Neutrophil (primary cell): ENCODE data around the gene CCDC74A.
"Not testable (repeated sequence)": the region's sequence is repeated elsewhere in the genome, so short reads cannot be mapped to it uniquely, and the experiment has no call there.

Experiments
- H3K27ac ChIP-seq: fragments of 200-600 bp; sonication (generic); 2 replicates; pipeline ENCODE4 v1.5.1; 2016; ENCODE audit warnings: mild to moderate bottlenecking, moderate library complexity
- H3K27me3 ChIP-seq: fragments of 200-600 bp; sonication (generic); 2 replicates; pipeline ENCODE4 v1.6.0; 2016; ENCODE audit warnings: mild to moderate bottlenecking
- H3K36me3 ChIP-seq: fragments of 200-600 bp; sonication (generic); 2 replicates; pipeline ENCODE4 v1.5.1; 2017
- H3K4me1 ChIP-seq, 2 experiments: fragments of 200-600 bp in 1 of 2; sonication (generic) in 1 of 2; 1 replicate in 1 of 2; 2 replicates in 1 of 2; pipeline versions ENCODE4 v1.5.1 to v1.6.1; 2013 to 2016; ENCODE audit warnings: low read depth in 1 of 2, low read length in 1 of 2, mild to moderate bottlenecking in 1 of 2, moderate library complexity in 1 of 2; ENCODE audit not compliant: control insufficient read depth in 1 of 2, insufficient read depth in 1 of 2
- H3K4me3 ChIP-seq, 2 experiments: fragments of 200-600 bp in 1 of 2; sonication (generic) in 1 of 2; 1 replicate in 1 of 2; 2 replicates in 1 of 2; pipeline ENCODE4 v1.5.1; 2013 to 2016; ENCODE audit warnings: low read depth in 1 of 2, low read length in 1 of 2, mild to moderate bottlenecking in 1 of 2, moderate library complexity in 1 of 2
- H3K9me3 ChIP-seq: fragments of 200-600 bp; sonication (generic); 2 replicates; pipeline ENCODE4 v1.5.1; 2016
- CTCF ChIP-seq: fragments of 200-600 bp; sonication (generic); IDR thresholded peaks from 2 replicates; pipeline ENCODE4 v1.5.1; 2016; ENCODE audit warnings: antibody characterized with exemption

Gene CCDC74A

GRCh38 chr2:131521961-131522781 lies 5.5 kb upstream of the CCDC74A start:
- no peak for TF ChIP-seq CTCF
- H3K4me1 ChIP-seq = no peaks in the 10 kb centered on the region
- H3K27ac ChIP-seq = no peak overlapping the region
- peaks cover 43% of the 10 kb centered on the region for H3K36me3 ChIP-seq
- H3K27me3 ChIP-seq = peaks cover 18% of the 10 kb centered on the region
- no peaks in the 10 kb centered on the region for H3K9me3 ChIP-seq
- no peak overlapping the region for H3K4me3 ChIP-seq

GRCh38 chr2:131525256-131525655 lies 2.4 kb upstream of the CCDC74A start:
- not testable (repeated sequence) for H3K27ac ChIP-seq, H3K9me3 ChIP-seq, H3K4me1 ChIP-seq, H3K4me3 ChIP-seq
- Histone ChIP-seq H3K27me3 (peaks cover 49% of the 10 kb centered on the region), H3K36me3 (peaks cover 13% of the 10 kb centered on the region)

GRCh38 chr2:131528981-131529863 lies 1.5 kb downstream of the CCDC74A start:
- H3K9me3 ChIP-seq, H3K4me3 ChIP-seq, H3K36me3 ChIP-seq, H3K27ac ChIP-seq, H3K4me1 ChIP-seq: not testable (repeated sequence)
- peaks cover 50% of the 10 kb centered on the region for H3K27me3 ChIP-seq

- H3K27me3 ChIP-seq = peaks cover 50% of the 10 kb centered on the region
- not testable (repeated sequence) for H3K36me3 ChIP-seq, H3K4me3 ChIP-seq, H3K4me1 ChIP-seq, H3K27ac ChIP-seq, H3K9me3 ChIP-seq
These were observed 2.3 kb downstream of the CCDC74A start for GRCh38 chr2:131529864-131530445.

GRCh38 chr2:131530626-131531344 lies 3.1 kb downstream of the CCDC74A start:
- not testable (repeated sequence) for H3K4me3 ChIP-seq, H3K36me3 ChIP-seq, H3K4me1 ChIP-seq, H3K27ac ChIP-seq, H3K9me3 ChIP-seq
- peaks cover 46% of the 10 kb centered on the region for H3K27me3 ChIP-seq

- H3K4me1 ChIP-seq, H3K4me3 ChIP-seq, H3K36me3 ChIP-seq, H3K9me3 ChIP-seq, H3K27ac ChIP-seq: not testable (repeated sequence)
- peaks cover 37% of the 10 kb centered on the region for H3K27me3 ChIP-seq
These were observed 4.0 kb downstream of the CCDC74A start for GRCh38 chr2:131531547-131532185.

GRCh38 chr2:131532723-131533608 lies 5.3 kb downstream of the CCDC74A start:
- not testable (repeated sequence) for H3K36me3 ChIP-seq, H3K9me3 ChIP-seq, H3K4me3 ChIP-seq, H3K4me1 ChIP-seq, H3K27ac ChIP-seq
- peaks cover 24% of the 10 kb centered on the region for H3K27me3 ChIP-seq

- H3K9me3 ChIP-seq, H3K36me3 ChIP-seq, H3K27ac ChIP-seq, H3K4me3 ChIP-seq, H3K4me1 ChIP-seq: not testable (repeated sequence)
- peaks cover 18% of the 10 kb centered on the region for H3K27me3 ChIP-seq
These were observed 6.1 kb downstream of the CCDC74A start for GRCh38 chr2:131533609-131534316.

GRCh38 chr2:131534317-131534672 lies 6.6 kb downstream of the CCDC74A start:
- H3K4me1 ChIP-seq, H3K4me3 ChIP-seq, H3K36me3 ChIP-seq, H3K9me3 ChIP-seq, H3K27ac ChIP-seq: not testable (repeated sequence)
- H3K27me3 ChIP-seq = peaks cover 17% of the 10 kb centered on the region

- not testable (repeated sequence) for H3K9me3 ChIP-seq, H3K4me1 ChIP-seq, H3K4me3 ChIP-seq, H3K36me3 ChIP-seq, H3K27ac ChIP-seq
- H3K27me3 ChIP-seq = peaks cover 10% of the 10 kb centered on the region
These were observed 7.3 kb downstream of the CCDC74A start for GRCh38 chr2:131534965-131535364.
